Activated gamma-delta T cell treated with anti-CD3 and anti-CD28 coated beads, Interleukin-2, amount 50 U/mL, for 16 hours (primary cell): ENCODE results near the gene LACTB.

Experiments used
- DNase-seq: peaks from one replicate; pipeline ENCODE4 v3.0.0-alpha.2; 2020; ENCODE audit warnings: low read depth

LACTB gene, protein sequence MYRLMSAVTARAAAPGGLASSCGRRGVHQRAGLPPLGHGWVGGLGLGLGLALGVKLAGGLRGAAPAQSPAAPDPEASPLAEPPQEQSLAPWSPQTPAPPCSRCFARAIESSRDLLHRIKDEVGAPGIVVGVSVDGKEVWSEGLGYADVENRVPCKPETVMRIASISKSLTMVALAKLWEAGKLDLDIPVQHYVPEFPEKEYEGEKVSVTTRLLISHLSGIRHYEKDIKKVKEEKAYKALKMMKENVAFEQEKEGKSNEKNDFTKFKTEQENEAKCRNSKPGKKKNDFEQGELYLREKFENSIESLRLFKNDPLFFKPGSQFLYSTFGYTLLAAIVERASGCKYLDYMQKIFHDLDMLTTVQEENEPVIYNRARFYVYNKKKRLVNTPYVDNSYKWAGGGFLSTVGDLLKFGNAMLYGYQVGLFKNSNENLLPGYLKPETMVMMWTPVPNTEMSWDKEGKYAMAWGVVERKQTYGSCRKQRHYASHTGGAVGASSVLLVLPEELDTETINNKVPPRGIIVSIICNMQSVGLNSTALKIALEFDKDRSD

DNA sequence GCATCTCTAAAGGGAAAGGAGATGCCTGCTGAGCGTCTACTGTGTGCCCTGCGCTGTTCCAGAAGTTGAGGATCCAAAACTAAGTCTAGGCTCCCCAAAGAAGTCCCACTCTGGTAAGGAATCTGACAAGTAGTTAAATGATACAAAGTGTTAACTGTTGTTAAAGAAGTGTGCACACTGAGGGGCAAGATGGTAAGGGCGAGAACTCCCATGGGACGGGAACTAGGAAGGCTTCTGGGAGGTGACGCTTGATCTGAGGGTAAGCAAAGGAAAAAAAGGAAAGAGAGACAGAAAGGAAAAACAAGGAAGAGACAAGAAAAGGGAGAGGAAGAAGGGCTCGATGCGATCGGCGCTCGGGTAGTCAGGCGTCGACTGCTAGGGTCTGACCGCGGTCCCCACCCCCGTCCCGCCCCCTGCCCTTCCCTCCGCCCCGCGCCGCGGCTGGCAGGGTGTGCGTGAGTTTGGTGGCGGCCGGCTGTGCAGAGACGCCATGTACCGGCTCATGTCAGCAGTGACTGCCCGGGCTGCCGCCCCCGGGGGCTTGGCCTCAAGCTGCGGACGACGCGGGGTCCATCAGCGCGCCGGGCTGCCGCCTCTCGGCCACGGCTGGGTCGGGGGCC, at the start of gene LACTB:
LACTB (plus strand) TSS at position 480 of the 620 bp plus-strand sequence; CDS start at position 491, 11 bp downstream.
- DNase-seq = peak; percentile 71

DNA sequence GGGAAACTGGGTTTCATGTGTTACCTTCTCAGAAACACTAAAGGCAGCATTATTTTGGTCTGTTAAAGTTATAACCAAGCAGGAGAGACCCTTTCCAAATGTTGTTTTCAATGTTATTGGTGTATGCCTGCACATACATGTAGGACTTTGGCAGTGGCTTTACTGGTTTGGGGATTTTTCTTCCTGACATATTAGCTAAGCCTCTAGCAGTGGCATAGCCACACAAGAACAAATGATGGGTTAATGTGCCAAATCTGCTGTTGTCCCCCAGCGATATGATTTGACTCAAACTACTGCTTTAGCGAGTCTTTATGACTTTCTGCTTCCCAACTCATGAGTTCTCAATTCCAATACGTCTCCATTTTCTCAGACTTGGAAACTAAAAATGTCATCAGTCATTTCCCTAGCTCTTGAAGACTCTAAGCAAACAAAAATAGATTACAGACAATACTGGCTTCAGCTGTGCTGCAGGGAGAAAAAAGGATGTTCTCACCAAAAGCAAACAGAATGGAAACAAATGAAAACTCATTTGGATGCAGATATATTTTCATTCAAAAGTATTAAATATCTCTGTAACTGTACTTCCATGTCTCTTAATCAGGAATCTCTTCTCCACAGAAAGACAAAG, 49.5 kb upstream of the LACTB start:
- no peak for DNase-seq

DNA sequence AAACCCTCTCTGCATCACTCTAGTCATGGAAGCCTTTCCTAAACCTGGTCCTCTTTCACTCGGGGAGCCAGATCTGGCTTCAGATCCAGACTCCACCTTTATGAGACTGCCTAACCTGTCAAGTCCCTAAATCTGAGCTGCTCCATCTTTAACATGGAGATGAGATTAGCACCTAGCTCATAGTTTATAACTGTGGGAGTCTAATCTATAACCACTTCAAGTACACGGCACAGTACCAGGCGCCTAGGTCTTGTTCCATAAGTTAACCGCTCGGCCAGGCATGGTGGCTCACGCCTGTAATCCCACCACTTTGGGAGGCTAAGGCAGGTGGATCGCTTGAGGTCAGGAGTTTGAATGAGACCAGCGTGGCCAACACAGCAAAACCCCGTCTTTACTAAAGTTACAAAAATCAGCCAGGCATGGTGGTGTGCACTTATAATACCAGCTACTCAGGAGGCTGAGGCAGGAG, 48.8 kb upstream of the LACTB start:
- no peak for DNase-seq

DNA sequence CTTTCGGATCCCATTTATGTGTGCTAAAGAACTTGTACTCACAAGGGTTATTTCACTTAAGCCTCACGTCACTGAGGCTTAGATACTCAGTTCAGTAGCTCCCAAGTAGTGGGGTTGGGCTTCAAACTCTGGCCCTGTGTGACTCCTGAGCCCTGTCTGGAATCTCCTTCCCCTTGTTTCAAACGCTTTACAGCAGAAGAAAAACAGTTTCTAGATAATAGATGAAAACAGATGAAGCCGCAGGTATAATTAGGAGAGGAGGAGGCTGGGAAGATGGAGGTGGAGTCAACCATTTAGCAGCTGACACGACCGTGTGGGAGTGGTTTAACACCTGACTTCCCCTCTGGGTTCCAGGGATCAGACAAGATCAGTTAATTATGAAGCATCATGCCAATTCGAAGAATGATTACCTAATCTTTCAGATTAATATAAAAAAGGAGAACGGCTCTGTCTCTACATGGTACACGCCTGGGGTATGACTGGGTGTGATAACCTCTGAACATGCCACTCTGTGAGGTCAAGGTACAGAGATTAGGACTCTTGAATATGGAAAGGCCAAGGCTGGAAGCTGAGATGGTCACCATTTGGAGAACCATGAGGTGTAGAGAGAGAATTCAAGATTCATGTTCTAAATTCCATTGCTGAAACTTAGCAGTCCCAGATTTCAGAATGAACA, 48.0 kb upstream of the LACTB start:
- DNase-seq = no peak

DNA sequence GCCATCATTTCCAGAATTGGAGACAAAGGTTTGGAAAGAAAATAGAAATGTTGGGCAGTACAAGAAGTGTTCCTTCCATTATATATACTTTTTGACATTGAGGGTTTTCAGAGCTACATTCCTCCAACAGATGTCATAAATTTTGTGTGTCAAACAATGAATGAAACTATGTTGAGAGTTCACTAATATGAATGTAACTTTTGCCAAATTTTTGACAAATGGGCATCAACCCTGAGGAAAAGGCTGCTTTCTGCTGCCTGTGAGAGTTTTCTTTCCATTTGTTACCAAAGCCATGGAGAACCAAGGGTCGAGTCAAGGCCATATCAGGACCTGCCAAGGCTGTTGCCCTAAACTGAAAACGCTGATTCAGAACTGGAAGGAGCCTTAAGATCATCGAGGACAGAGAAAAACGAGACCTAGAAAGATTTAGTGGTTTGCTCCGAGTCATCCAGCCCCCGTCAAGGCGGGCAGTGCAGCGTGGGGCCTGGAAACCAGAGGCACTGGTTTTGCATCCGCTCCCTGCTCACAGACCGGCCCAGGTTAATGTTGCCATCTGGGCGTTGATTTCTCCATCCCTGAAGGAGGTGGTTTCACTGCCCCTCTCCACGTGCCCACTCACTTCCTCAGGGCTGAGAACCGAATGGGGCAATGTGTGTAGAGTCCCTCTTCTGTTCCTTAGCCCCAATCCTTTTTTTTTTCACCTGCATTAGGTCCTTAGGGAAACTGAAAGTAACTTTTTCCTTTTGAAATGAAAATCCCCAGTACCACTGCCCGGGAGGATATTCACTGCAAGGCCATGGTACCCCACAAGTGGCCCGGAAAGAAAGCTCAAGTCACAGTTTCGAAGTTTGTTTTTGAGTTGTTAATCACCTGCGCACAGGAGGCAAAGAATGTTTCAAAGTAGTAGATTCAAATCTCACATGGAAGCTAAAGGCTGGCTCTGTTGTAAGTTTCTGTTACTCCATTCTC, 46.4 kb upstream of the LACTB start:
- no peak for DNase-seq

DNA sequence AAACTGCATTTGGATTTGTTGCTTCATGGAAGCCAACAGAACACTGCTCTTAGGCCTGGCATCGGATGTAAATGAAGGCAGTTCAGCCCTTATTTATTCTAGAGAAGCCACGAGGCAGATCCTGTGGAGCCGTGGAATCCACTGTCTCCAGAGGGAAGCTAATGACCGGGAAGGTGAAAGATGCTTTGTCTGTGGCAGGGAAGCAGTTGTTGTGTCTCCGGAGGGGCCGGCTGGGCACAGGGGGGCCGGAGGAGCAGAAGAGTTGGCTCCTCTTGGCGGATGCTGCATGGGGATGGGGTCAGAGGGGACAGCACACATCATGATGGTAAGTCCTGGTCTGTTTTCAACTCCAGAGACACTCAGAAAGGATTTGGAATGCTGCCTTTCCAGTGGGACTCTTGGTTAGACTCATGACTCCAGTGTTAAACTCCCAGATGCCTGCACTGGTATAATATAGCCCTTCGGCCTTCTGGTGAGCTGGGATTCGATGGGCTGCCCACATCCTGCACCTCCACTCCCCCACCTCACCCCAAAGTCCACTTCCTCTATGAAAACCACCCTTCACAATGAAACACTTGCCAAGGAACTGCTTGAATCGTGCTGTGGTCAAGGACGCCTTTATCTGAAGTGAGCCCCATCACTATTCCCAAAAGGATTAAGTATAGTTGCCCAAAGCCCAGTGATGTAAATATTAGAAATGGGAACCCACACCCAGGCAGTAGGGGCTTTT, 45.5 kb upstream of the LACTB start:
- DNase-seq = no peak

DNA sequence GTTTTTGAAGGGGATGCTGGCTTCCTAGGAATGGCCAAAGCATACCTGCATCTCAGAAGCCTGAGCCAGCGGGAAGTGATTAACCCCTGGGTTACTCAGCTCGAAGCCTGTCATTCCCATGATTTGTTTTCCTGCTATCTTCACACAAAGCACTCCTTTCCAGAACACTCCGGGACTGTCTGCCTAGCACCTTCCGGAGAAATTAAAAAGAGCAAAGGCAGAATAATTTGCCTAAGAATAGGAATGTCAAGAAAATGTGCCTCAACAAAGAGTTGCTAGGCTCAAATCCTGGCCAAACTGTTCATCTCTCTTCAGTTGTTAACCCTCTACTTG, 45.0 kb upstream of the LACTB start:
- DNase-seq = no peak

DNA sequence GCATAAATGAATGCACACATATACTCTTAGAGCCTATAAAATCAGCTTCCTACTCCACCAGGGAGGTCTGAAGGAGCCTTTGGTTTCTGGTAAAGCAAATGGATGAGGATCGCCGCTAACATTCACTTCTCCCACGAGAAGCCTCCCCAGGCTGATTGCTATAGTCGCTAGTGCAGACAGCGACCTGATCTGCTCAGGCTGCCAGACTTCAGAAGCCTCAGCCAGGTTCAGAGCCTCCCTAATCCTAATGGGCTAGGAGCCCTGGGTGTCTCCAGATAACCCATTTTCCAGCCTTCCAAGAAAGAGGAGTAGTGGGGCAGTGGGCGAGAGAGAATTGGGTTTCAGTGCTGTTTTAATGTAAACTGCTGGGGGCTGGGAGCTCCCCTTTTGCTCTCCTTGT, 43.7 kb upstream of the LACTB start:
- no peak for DNase-seq

DNA sequence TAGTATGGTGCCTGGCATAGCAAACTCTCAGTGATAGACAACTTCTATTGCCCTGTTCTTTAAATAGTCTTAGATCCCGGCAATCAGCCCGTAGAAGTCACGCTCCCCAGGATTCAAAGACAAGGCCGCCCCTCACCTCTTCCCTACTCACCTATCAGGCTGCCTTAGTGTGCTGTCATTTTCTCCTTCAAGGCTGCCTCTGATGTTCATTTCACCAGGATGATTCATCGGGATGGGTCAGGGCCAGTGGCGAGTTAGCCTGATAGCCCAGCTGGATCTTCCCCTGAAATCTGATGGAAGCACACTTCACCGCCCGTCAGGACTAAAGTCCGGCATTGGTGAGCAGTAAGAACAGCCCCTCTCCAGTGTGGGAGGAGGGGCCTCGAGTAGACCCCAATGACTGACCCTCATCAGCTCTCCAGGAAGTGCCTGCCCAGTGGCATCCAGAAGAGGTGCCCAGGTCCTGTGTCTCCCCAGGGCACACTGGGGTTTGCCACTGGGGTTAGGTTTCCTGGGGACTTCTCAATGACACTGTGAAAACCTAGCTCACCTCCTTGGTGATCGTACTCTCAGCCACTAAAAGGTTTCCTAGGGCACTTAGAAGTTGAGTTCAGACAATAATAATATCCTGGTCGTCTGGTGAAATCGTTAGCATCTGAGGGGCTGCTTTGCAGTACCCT, 41.6 kb upstream of the LACTB start:
- DNase-seq = no peak

DNA sequence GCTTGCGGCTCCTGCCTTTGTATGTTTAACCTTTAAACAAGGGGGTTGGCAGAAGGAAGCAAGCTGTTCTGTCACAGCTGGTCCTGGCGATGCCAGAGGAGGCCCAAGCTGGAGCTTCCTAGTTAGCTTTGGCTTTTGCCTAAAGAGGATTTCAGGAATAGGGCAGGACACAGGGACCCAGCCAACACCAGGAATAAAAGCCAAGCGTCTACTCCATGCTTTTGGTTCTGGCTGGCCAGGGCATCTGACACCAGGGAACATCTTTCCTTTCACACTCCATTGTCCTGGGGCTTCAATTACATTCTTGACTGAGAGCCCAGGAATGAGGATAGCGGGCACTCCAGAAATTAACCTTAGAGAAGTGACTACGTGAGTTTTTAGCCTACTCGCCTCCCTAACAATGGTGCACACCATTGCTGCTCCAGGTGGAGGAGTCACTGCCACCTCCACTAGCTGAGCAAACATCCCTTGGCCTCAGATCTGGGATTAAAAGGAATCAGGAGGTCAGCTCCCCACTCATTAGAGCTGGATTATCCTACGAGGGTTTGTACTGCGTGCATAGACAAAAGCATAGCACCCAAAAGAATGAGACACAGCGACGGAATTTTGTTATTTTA, 40.9 kb upstream of the LACTB start:
- DNase-seq = no peak

DNA sequence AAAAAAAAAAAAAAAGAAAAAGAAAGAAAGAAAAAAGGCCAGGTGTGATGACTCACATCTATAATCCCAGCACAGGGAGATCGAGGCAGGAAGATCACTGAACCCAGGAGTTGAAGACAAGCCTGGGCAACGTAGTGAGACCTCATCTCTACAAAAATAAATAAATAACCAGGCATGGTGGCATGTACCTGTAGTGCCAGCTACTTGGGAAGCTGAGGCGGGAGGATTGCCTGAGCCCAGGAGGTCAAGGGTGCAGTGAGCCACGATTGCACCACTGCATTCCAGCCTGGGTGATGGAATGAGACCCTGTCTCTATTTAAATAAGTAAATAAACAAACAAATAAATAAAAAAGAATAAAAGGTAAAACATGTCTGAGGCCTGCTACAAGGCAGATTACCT, 39.3 kb upstream of the LACTB start:
- DNase-seq = no peak

DNA sequence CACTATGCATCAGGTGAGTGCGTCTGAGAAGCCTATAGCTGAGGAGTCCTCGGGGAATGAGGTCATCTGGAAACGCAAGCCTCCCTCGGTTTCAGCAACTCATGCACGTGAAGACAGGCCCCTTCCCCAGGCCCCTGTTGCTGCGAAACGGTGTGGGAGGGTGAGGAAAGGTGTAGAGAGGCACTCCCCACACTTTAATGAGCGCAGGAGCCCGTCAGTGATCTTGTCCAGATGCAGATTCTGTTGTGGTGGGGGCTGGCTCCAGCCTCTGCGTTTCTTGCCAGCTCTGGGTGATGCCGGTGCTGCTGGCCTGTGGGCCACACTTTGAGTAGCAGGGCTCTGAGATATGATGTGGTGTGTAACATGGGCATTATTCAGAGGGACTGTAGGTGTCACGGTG, 38.6 kb upstream of the LACTB start:
- no peak for DNase-seq

DNA sequence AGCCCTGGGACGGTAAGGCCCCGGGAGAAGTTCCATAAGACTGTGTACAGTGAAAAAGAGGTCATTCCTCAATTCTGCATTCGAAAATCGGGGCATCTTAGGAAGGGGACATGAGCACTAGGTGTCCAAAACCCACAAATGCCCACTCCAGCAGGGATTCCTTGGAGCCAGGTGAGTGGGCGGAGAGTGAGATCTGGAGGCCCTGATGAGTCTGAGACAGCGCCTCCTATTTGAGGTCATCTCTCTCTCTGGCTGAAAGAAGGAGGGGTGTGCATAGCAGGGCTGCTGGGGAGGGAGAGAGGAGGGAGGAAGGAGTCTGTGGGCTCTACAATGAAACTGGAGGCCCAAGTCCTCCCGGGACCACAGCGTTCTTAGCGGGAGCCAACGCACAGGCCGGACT, 38.1 kb upstream of the LACTB start:
- DNase-seq = no peak

DNA sequence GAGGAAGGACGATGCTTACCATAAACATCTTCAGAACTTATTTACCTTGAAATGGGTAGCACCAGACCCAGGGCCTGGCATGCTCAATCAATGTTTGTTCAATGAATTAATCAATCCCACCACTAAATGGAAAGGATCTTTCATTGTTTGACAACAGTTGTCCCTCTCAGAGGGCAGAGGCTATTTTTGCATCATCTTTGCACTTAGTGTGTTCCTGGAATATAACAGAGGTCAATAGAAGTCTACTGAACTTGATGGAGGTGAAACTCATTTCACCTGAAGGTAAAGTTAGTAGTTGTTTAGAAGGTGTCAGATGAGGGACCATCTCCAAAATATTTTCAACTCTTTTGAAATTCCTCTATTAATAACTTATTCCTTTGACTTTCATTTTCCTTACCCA, 36.9 kb upstream of the LACTB start:
- DNase-seq = no peak

DNA sequence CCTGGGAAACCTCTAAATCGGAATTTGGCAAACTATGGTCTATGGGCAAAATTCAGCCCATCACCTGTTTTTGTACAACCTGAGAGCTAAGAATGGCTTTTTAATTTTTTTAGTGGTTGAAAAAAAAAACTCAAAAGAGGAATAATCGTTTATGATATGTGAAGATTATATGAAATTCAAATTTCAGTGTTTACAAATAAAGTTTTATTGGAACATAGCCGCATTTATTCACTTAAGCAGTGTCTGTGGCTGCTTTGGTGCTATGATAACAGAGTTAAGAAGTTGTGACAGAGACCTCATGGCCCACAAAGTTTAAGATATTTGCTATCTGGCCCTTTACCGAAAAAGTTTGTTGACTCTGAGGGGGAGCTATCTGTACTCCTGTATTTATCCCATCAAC, 36.4 kb upstream of the LACTB start:
- no peak for DNase-seq

DNA sequence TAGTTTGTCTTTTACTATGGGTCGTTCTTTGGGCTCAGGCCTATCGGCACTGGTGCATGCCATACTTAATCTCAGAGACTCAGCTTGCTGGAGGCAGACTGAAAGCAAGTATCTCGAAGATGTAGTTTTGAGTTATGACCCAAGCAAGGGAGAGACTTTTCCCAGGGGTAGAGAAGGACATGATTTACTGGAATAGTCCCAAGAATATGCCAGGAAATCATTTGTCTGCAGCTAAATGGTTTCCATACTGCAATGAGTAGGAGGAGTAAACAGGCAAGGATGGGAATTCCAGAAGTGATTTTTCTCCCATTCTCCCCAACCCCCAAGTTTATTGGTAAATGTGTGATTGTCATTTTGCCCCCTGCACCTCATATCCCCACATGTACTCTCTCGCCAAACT, 35.4 kb upstream of the LACTB start:
- no peak for DNase-seq

DNA sequence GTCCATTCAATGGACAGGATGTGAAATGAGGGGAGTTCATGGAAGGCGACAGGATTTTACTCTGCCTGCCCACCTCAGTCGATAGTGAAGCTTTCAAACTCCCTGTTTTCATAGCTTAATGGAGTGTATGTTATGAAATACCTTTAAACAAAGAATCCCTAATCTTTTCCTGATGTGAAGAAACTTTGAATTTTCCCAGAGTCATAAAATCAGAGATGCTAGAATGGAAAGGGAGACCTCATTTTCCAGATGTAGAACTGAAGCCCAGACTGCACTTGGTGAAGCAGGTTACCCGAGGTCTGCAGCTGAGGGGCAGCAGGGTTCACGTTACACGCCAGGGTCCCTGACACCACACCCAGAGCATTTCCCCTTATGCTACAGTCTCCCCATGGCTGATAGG, 34.7 kb upstream of the LACTB start:
- DNase-seq = no peak

DNA sequence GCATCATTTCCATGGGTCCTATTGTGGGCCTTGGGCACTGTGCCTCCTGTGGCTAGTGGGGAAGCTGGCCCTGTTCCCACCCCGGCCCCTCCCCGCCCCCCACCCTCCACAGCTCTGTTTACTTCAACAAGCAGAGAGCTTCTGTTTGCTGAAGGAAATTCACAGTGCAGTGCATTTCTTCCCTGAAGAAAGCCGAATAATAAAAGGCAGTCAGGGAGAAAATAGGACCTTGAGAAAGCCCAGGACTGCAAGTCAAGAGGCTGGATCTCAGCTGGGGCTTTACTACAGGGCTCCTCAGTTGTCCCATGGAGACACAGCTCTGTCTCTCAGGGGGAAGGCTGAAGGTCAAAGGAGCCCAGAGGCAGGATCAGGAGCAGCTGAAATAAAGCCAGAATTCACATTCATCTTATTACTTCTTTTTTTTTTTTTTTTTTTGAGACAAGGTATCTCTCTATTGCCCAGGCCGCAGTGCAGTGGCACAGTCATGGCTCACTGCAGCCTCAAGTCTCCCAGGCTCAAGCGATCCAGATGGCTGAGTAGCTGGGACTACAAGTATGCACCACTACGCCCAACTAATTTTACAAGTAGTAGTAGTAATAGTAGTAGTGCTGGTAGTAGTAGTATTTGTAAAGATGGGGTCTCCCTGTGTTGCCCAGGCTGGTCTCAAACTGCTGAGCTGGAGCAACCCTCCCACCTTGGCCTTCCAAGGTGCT, 33.0 kb upstream of the LACTB start:
- no peak for DNase-seq
